SU-DHL-6 (cell line): Measurements from ENCODE around the gene SOCS7.

ENCODE experiments used
- H2AFZ ChIP-seq: fragments of 200-600 bp; sonication (generic); 2 replicates; pipeline ENCODE4 v1.6.1; 2014; ENCODE audit warnings: low read depth, mild to moderate bottlenecking, moderate library complexity, mixed read lengths, antibody characterized with exemption, low read length; ENCODE audit not compliant: severe bottlenecking
- H3F3A ChIP-seq: fragments of 200-600 bp; shearing (Covaris generic); 2 replicates; pipeline ENCODE4 v1.6.0; 2016; ENCODE audit warnings: antibody characterized with exemption, mild to moderate bottlenecking; ENCODE audit not compliant: insufficient read depth
- H3K27ac ChIP-seq: fragments of 200-600 bp; sonication (generic); 2 replicates; pipeline ENCODE4 v1.5.1; 2016; ENCODE audit warnings: low read depth, mild to moderate bottlenecking, low read length, moderate library complexity, mixed read lengths
- H3K27me3 ChIP-seq: fragments of 200-600 bp; sonication (generic), shearing (Covaris generic); 2 replicates; pipeline ENCODE4 v1.6.0; 2014; ENCODE audit warnings: mild to moderate bottlenecking, low read length
- H3K36me3 ChIP-seq: fragments of 200-600 bp; sonication (generic); 2 replicates; pipeline ENCODE4 v1.6.1; 2014; ENCODE audit warnings: mild to moderate bottlenecking, low read length, mixed read lengths
- H3K4me2 ChIP-seq: fragments of 300-600, 200-600 bp; shearing (Covaris generic), sonication (generic); 2 replicates; pipeline ENCODE4 v1.6.0; 2014; ENCODE audit warnings: low read length, low read depth, mild to moderate bottlenecking; ENCODE audit not compliant: poor library complexity, severe bottlenecking
- H3K4me3 ChIP-seq: fragments of 200-600 bp; sonication (generic); 2 replicates; pipeline ENCODE4 v1.5.1; 2014; ENCODE audit warnings: antibody characterized with exemption, low read length, mild to moderate bottlenecking, mixed read lengths; ENCODE audit not compliant: insufficient read depth, poor library complexity, severe bottlenecking
- H3K79me2 ChIP-seq: fragments of 200-600 bp; sonication (generic); 2 replicates; pipeline ENCODE4 v1.6.1; 2014; ENCODE audit warnings: mild to moderate bottlenecking, low read length, moderate library complexity; ENCODE audit not compliant: insufficient read depth
- H3K9ac ChIP-seq: fragments of 200-600 bp; sonication (generic); 2 replicates; pipeline ENCODE4 v1.7.0; 2014; ENCODE audit warnings: mild to moderate bottlenecking, low read length
- H3K9me2 ChIP-seq: fragments of 200-600 bp; sonication (generic); replicated peaks from 2 replicates; pipeline ENCODE4 v1.6.1; 2014; ENCODE audit warnings: low read length; ENCODE audit not compliant: insufficient read depth
- H3K9me3 ChIP-seq: fragments of 200-600 bp; sonication (generic); 2 replicates; pipeline ENCODE4 v1.6.1; 2014; ENCODE audit warnings: low read length, mixed read lengths; ENCODE audit not compliant: insufficient read depth
- H4K20me1 ChIP-seq: fragments of 200-600 bp; sonication (generic); 2 replicates; pipeline ENCODE4 v1.6.1; 2014; ENCODE audit warnings: low read depth, mild to moderate bottlenecking, antibody characterized with exemption, low read length, moderate library complexity, mixed read lengths
- EZH2phosphoT487 ChIP-seq: fragments of 200-600 bp; sonication (generic), shearing (Covaris generic); conservative IDR thresholded peaks from 2 replicates; pipeline ENCODE4 v1.6.1; 2018; ENCODE audit warnings: mild to moderate bottlenecking, antibody characterized with exemption, low read length, moderate library complexity, mixed read lengths
- TF ChIP-seq, protein P1 (sequence below): fragments of 200-600 bp; sonication (generic); IDR thresholded peaks from one replicate; pipeline ENCODE4 v1.5.1; 2017; ENCODE audit warnings: antibody characterized with exemption, mild to moderate bottlenecking, low read length, moderate library complexity; ENCODE audit not compliant: insufficient read depth, poor library complexity, severe bottlenecking

The SOCS7 gene

DNA sequence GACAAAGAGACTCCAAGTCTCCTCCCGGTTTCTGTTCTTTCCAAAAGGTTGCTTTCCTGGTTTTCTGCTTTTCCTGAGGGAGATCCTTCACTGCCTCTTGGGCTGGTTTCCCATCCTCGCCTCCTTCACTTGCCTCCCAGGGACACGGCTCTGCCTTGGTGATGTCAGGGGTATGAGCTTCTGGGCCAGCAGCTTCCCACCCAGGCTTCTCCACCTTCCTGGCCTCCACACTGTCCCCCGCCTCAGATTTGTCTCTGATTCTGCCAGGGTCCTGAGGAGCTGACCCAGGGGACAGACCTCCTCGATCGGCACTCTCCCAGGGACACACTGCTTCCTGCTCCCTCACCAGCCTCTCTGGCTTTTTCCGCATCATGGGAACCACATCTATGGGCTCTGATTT is 22.4 kb upstream of the SOCS7 start:
- H3K9me2 ChIP-seq = no peaks in the 10 kb centered on the region
- no peak overlapping the region for H3K4me3 ChIP-seq
- no peak overlapping the region for H3K27ac ChIP-seq
- H2AFZ ChIP-seq = no peak overlapping the region
- no peak overlapping the region for H3K9ac ChIP-seq
- TF ChIP-seq EZH2phosphoT487 = no peak
- TF ChIP-seq, protein P1, sequence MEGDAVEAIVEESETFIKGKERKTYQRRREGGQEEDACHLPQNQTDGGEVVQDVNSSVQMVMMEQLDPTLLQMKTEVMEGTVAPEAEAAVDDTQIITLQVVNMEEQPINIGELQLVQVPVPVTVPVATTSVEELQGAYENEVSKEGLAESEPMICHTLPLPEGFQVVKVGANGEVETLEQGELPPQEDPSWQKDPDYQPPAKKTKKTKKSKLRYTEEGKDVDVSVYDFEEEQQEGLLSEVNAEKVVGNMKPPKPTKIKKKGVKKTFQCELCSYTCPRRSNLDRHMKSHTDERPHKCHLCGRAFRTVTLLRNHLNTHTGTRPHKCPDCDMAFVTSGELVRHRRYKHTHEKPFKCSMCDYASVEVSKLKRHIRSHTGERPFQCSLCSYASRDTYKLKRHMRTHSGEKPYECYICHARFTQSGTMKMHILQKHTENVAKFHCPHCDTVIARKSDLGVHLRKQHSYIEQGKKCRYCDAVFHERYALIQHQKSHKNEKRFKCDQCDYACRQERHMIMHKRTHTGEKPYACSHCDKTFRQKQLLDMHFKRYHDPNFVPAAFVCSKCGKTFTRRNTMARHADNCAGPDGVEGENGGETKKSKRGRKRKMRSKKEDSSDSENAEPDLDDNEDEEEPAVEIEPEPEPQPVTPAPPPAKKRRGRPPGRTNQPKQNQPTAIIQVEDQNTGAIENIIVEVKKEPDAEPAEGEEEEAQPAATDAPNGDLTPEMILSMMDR = no peak
- no peaks in the 10 kb centered on the region for H3K9me3 ChIP-seq
- no peaks in the 10 kb centered on the region for H3F3A ChIP-seq
- H3K4me2 ChIP-seq = no peak overlapping the region
- H4K20me1 ChIP-seq = no peaks in the 10 kb centered on the region
- H3K27me3 ChIP-seq = no peaks in the 10 kb centered on the region
- no peaks in the 10 kb centered on the region for H3K79me2 ChIP-seq
- H3K36me3 ChIP-seq = no peaks in the 10 kb centered on the region

DNA sequence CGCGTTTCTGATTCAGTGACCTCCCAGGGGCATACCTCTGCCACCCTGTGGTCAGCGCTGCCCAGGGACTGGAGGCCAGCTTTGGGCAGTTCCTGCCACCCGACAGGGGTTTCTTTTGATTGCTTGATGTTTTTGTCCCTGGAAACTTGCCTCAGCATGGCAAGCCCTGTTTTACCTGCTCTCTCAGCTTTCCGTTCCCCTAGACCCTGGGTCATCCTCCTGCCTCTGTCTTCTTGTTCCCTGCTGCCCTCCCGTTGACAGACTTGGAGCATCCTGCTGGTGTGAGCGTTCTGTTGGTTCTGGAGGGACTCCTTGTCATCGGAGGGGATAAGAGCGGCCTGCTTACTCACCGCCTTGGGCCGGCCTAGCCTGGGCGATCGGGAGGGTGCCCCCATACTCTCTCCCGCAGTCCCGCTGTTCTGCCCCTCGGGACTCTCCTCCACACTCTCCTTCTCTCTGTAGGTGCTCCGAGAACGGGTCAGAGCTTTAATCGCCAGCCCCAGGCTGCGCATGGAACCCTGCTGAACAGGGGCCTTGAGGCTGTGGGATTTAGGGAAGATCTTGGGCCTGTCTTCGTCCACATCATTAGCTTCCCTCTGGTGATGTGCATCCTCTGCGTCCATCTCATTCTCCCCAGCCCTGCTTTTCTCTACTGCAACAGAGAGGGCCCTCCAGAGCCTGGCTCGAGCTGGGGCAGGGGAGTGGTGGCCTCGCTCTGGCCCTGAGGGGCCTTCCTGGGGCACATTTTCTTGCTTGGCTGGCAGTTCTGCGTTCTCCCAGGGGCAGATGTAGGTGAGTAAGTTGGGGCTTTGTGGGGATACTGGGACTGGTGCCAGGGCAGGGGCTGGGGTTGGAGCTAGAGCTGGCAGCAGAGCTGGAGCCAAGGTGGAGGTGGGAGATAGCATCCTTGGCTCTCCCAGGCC is 21.6 kb upstream of the SOCS7 start:
- Histone ChIP-seq H3K4me3 (no peak overlapping the region), H2AFZ (no peak overlapping the region), H3K27me3 (no peaks in the 10 kb centered on the region), H3F3A (no peaks in the 10 kb centered on the region), H3K27ac (no peak overlapping the region), H3K9ac (no peak overlapping the region), H3K9me3 (no peaks in the 10 kb centered on the region), H3K36me3 (no peaks in the 10 kb centered on the region), H3K79me2 (no peaks in the 10 kb centered on the region), H3K9me2 (no peaks in the 10 kb centered on the region), H3K4me2 (no peak overlapping the region), H4K20me1 (no peaks in the 10 kb centered on the region)
- TF ChIP-seq, protein P1 = no peak
- TF ChIP-seq EZH2phosphoT487 = no peak

DNA sequence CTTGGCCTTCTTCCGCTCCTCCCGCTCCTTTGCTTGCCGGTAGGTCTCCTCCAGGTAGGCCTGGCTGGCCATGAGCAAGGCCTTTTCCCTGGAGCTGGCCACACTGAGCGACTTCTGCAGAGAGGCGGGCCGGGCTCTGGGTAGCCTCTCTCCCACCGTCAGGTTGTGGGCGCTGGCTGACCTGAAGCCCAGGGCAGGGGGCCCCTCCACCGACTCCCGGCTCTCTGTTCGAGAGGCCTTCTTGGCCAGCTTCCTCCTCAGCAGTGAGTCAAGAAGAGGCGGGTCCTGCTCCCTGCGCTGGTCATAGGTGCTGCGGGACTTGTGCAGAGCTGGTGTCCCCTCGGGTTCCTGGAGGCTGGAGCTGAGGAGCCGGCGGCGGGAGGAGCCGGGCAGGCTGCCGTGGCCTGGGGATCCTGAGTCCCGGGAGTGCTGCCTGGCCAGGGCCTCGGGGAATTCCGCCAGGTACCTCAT is 20.7 kb upstream of the SOCS7 start:
- no peak overlapping the region for H3K27ac ChIP-seq
- no peaks in the 10 kb centered on the region for H3K27me3 ChIP-seq
- no peak for TF ChIP-seq EZH2phosphoT487
- TF ChIP-seq, protein P1 = no peak
- H4K20me1 ChIP-seq = no peaks in the 10 kb centered on the region
- no peaks in the 10 kb centered on the region for H3F3A ChIP-seq
- no peaks in the 10 kb centered on the region for H3K79me2 ChIP-seq
- no peak overlapping the region for H3K4me2 ChIP-seq
- H3K9me2 ChIP-seq = no peaks in the 10 kb centered on the region
- no peak overlapping the region for H3K9ac ChIP-seq
- H3K9me3 ChIP-seq = no peaks in the 10 kb centered on the region
- H2AFZ ChIP-seq = no peak overlapping the region
- no peak overlapping the region for H3K4me3 ChIP-seq
- no peaks in the 10 kb centered on the region for H3K36me3 ChIP-seq
